PFSK-1 (cell line): ENCODE results near the gene ITPRID1.

Experiments used
- FOXP2 ChIP-seq: optimal IDR thresholded peaks from 2 replicates; pipeline ENCODE3; 2011; ENCODE audit warnings: borderline replicate concordance, control low read depth, inconsistent platforms; ENCODE audit not compliant: insufficient read depth; ENCODE audit errors: extremely low read length, extremely low read depth
- POLR2AphosphoS5 ChIP-seq: IDR thresholded peaks from 2 replicates; pipeline ENCODE4 v1.6.1; 2012; ENCODE audit warnings: low read depth, mild to moderate bottlenecking, control low read depth, low read length, moderate library complexity
- SIN3A ChIP-seq: IDR thresholded peaks from 2 replicates; pipeline ENCODE4 v1.6.1; 2012; ENCODE audit warnings: mild to moderate bottlenecking, low read length, moderate library complexity, borderline replicate concordance; ENCODE audit not compliant: insufficient read depth
- TAF1 ChIP-seq: IDR thresholded peaks from 2 replicates; pipeline ENCODE4 v1.6.1; 2012; ENCODE audit warnings: low read length, control low read depth, borderline replicate concordance; ENCODE audit not compliant: insufficient read depth
- TF ChIP-seq, protein P1 (sequence below), 2 experiments: IDR thresholded peaks; 2 replicates each; pipeline versions ENCODE4 v1.6.1 to v1.8.0; 2011 to 2012; ENCODE audit warnings: low read depth in 2 of 2, low read length in 2 of 2, control low read depth in 1 of 2, inconsistent platforms in 1 of 2, mild to moderate bottlenecking in 1 of 2, moderate library complexity in 1 of 2; ENCODE audit not compliant: insufficient read depth in 1 of 2

Gene ITPRID1

DNA sequence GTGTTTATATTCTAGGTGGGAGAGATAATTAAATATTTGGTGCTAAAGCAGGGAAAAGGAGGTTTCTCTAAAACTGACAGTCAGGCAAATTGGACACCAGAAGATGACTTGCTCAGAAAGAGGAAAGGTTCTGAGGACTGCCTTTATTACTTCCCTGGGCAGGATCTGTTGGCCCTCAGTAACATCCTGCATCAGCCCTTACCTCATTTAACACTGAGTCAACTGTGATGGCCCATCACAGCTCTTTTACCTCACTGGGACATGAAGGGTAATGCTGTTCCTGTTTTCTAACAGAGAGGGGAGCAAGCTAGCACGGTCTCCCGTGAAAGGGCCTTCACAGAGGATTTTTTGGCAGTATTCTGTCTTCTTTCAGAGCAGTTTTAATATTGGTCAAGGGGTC is 185.2 kb downstream of the ITPRID1 start:
- no peak for TF ChIP-seq SIN3A

DNA sequence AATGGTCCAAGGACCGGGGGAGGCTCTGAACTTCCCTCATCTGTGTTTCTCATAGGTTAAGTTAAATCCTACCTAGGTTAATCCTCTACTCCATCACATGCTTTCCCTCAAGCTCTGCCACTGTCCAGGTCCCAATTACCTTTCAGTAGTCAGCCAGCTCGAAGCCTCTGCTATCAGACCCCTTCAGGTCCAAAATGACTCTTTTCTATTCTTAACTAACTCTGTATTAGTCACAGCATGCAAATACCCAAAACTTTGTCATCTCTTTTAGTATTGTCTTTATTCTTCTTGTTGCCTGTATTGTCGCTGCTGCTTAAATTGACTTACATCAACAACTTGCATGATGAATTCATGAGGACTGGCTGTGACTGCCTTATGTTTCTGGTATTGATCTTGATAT is 188.5 kb downstream of the ITPRID1 start:
- TF ChIP-seq SIN3A, result no peak
- no peak for TF ChIP-seq FOXP2

GRCh38 chr7:31705377-31705776 is 191.5 kb downstream of the ITPRID1 start:
- TF ChIP-seq SIN3A, result no peak
- TF ChIP-seq, protein P1, sequence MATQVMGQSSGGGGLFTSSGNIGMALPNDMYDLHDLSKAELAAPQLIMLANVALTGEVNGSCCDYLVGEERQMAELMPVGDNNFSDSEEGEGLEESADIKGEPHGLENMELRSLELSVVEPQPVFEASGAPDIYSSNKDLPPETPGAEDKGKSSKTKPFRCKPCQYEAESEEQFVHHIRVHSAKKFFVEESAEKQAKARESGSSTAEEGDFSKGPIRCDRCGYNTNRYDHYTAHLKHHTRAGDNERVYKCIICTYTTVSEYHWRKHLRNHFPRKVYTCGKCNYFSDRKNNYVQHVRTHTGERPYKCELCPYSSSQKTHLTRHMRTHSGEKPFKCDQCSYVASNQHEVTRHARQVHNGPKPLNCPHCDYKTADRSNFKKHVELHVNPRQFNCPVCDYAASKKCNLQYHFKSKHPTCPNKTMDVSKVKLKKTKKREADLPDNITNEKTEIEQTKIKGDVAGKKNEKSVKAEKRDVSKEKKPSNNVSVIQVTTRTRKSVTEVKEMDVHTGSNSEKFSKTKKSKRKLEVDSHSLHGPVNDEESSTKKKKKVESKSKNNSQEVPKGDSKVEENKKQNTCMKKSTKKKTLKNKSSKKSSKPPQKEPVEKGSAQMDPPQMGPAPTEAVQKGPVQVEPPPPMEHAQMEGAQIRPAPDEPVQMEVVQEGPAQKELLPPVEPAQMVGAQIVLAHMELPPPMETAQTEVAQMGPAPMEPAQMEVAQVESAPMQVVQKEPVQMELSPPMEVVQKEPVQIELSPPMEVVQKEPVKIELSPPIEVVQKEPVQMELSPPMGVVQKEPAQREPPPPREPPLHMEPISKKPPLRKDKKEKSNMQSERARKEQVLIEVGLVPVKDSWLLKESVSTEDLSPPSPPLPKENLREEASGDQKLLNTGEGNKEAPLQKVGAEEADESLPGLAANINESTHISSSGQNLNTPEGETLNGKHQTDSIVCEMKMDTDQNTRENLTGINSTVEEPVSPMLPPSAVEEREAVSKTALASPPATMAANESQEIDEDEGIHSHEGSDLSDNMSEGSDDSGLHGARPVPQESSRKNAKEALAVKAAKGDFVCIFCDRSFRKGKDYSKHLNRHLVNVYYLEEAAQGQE (IDR thresholded peaks at IDR 0.05; ENCODE audit: insufficient read depth in 1 of 2, low read depth in 2 of 2, low read length in 2 of 2), result no peak
- TF ChIP-seq TAF1, result no peak
- TF ChIP-seq FOXP2, result no peak
- TF ChIP-seq POLR2AphosphoS5, result no peak

GRCh38 chr7:31707089-31707488 is 193.2 kb downstream of the ITPRID1 start:
- TF ChIP-seq, protein P1 (IDR thresholded peaks at IDR 0.05; ENCODE audit: insufficient read depth in 1 of 2, low read depth in 2 of 2, low read length in 2 of 2), result no peak
- TF ChIP-seq POLR2AphosphoS5 (no peak), FOXP2 (no peak), SIN3A (no peak), TAF1 (no peak)
